GM19025 (cell line): Measurements from ENCODE around the gene SLC1A3.
A peak's percentile ranks its signal among the peaks of the same experiment; 100 is the strongest.
"Not testable (repeated sequence)": the region's sequence is repeated elsewhere in the genome, so short reads cannot be mapped to it uniquely, and the experiment has no call there.

ENCODE experiments used
- ATAC-seq: cut with Tn5 transposase; IDR thresholded peaks from one replicate; pipeline ENCODE4 v1.9.1; 2021; ENCODE audit warnings: mild to moderate bottlenecking, low read depth, moderate library complexity; ENCODE audit not compliant: unreplicated experiment

Gene SLC1A3

GRCh38 chr5:36606428-36607113 lies at the start of gene SLC1A3:
TSS of gene SLC1A3 (plus strand) at chr5:36606606. CDS start at chr5:36608424, 1,818 bp downstream.
- peak; percentile 80 for ATAC-seq

DNA sequence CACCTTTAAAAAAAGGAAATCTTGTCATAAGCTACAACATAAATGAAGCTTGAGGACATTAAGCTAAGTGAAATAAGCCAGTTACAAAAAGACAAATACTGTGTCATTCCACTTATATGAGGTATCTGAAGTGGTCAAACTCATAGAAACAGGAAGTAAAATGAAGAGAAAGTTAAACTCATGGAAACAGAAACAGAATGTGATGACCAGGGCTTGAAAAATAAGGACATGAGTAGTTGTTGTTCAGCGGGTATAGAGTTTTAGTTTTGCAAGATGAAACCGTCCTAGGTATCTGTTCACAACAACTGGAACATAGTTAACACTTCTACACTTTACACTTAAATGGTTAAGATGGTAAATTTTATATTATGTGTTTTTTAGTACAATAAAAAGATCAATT lies 47.8 kb upstream of the SLC1A3 start:
- ATAC-seq = no peak

DNA sequence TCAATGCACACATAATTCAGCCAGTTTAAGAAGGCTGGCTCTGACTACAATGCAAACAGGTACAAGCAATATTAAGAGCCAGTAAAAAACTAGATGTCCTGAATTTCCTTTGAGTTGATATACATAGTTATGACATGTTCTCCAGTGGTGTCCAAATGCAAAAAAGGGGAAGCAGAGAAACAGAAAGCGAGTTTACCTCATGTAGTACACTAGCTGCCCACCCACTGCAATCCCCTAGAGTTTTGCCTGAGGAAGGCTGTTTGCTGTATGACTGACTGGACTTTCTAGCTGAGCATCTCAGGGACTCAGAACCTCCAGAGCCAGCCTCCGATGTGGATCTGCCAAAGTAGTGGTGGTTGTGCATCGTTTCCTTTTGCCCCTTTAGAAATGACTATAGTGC lies 44.8 kb upstream of the SLC1A3 start:
- no peak for ATAC-seq

DNA sequence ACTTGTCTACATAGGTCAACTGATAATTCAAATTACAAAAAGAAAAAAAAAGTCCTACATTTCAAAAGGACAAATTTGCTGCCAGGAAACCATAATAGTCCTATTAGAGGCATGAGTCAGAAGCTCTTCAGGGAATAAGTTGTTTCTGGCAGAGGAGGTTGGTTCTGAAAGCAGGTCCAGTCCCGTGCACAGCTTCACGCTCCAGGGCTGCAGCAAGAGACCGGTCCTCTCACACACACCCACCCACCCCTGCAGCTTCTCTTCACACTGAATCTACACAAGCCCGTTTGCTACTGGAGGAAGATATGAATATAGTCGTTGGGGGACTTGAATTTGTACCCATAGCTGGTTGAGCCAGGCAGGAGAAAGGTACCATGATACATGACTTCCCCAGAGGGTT lies 36.9 kb upstream of the SLC1A3 start:
- ATAC-seq = no peak

DNA sequence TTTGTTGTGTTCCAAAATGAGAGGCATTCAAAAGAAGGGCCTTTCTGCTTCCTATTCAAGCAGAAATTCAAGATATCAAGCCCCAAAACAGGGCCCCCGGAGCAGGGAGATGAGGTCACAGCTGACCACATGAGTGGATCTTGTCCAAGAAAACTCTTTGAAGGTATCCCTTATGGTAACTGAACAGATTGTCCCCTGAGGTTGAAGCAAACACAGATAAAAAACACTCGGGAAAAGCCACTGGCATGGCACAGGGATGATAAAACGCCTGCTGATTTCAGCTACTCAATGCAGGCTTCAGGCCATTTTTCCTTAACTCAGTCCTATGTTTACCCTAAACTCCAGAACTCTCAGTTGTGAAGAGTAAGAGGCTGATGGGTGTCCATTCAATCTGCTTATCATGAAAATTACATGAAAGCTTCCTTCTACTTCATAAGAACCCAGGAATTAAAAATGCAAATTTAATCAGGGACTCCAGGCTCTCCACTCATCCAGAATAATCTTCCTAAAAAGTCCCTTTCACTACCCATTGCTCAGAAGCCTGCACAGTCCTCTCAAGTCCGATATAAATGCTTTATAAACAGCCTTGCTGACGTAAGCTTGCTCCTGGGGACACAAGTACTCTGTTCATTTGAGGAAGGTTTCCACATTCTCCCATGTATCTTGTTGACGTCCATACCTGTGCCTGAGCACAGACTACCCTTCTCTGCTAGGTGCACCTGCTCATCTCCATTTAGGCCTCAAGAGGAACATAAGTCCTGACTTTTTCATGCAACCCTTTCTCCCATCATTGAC lies 35.9 kb upstream of the SLC1A3 start:
- ATAC-seq = no peak

DNA sequence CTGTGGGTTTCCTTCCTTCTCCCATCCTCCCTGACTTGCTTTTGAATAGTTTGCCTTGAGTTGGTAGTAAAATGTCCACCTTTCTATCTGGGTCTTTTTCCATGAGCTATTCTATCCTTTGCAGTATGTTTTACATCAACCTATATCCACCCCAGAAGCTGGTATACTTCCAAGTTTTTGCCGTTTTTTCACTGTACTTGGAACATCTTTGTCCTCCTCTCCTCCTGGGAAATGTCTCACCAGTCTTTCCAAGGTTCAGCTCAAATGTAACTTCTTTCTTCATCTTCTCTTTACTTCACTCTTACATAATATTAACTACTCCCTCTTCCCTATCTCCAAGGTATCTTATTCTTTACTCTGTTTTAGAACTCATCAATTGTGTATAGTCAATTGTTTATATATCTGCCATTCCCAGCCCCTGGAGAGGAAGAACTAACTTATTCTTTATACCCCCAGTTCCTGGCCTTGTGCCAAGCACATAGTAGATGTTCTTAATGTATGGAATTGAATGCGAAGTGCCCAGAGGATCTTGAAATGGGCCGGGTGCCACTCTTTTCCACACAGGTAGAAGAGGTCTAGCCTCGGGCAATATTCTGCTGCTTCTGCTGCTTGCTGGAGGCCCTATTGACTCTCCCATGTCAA lies 34.9 kb upstream of the SLC1A3 start:
- ATAC-seq = no peak

DNA sequence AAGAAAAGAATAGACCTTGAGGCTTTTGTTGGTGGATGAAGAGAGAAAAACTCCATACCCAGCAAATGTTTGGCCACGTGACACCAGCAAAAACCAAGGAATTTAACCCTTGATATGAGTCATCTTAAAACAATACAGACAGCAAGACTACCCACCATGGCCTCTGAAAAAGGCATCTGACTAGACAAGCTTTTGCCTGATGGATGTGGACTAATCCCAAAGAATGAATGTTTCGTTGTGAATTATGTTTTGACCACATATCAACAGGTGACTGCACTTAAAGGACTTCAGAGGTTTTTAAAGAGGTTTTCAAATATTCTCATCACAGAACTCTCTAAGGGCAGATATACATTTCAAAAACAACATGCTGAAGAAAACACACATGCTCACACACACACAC lies 33.0 kb upstream of the SLC1A3 start:
- ATAC-seq = no peak

DNA sequence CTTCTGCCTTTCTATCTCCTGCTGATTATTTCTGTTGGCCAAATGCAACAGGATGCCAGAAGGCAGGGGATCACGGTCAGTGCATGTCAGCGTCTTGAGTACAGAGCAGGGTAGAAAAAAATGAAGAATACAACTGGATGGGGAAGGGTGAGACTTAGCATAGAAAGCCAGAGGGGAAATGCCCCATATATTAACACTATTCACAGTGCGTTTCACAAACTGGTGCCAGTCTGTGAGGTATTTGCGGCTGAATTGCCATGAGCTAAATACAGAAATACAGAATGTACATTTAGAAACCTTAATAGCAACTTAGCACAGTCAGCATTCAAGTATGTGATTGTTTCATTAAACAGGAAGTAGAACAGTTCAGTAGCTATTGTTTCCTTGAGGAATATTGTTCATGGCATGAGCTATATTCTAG lies 31.0 kb upstream of the SLC1A3 start:
- ATAC-seq = no peak

GRCh38 chr5:36576721-36577120 lies 29.7 kb upstream of the SLC1A3 start:
- no peak for ATAC-seq

DNA sequence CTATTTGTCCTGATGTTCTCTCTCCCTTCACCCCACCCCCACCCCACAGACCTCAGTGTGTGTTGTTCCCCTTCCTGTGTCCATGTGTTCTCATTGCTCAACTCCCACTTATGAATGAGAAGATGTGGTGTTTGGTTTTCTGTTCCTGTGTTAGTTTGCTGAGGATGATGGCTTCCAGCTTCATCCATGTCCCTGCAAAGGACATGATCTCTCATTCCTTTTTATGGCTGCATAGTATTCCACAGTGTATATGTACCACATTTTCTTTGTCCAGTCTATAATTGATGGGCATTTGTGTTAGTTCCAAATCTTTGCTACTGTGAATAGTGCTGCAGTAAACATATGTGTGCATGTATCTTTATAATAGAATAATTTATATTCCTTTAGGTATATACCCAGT lies 26.5 kb upstream of the SLC1A3 start:
- ATAC-seq = not testable (repeated sequence)

- ATAC-seq = no peak
Observed at GRCh38 chr5:36581070-36581469, 25.3 kb upstream of the SLC1A3 start.

DNA sequence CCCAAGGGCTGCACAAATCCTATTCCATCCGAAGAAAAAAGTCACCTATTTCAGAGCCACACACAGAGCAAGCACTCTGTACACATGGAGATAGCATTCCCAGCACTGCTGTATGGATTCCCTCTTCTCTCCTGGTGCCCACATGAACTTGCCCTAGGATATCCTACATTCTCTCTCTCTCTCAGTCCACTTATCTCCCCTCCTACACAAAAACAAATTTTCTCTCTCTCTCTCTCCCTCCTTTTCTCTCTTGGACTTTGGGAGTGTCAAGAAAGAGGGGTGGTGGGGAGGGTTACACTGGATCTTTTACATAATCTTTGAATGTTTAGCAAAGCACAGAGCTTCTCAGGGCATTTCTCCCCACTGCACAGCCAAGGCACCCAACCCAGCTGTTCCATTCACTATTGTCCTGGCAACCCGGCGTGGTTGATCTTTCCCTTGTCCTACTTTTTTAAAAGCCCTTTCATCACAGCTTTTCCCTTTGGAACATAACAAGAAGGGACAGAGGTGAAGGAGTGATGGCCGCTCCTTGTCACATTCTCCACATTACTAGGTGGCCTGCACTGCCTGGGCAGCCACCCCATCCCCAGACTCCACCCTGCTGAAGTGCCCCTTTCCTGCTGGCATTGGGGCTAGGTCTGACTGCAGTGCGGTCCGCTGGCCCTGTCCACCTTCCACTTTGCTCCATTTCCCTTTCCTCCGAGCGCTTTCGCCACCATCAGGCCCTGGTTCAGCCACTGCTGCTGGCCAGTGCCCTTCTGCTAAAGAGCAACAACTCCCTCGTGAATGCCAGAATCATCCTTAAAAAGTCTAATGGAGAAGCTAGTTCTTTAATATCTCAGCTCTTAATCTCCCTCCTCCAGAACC lies 22.2 kb upstream of the SLC1A3 start:
- no peak for ATAC-seq

DNA sequence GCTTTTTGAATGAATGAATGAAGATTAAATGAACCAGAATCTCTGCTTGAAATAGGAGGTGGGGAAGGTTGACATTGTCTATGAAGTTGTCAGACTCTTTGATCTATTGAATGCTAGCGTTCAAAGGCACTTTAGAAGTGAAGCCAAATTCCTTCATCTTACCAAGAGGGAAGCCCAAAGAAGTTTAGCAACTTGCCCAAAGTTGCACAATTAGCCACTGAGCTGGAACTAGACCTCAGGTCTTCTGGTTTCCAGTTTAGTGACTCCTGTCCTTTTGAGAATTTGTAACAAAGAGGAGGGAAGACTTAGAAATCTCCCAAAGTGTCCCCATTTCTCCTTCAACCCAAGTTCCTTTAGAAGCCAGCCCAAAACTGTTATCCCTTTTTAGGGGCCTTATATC lies 20.7 kb upstream of the SLC1A3 start:
- no peak for ATAC-seq

DNA sequence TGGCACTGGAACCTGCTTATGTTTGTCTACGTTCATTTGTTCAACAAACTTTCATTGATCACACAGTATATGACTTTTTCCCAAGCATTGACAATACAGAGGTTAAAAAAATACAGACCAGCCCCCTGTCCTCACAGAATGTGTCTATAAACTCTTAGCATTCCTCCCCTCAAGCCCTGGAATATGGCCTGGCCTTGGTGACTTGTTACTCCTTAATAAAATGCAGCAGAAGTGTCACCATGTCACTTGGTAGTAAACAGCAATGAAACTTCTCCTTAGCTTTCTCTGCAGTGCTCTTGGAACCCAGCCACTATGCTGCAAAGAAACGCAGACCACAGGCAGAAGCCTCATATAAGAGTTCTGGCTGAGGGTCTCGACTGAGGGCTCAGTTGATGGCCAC lies 19.1 kb upstream of the SLC1A3 start:
- ATAC-seq = no peak

- ATAC-seq = not testable (repeated sequence)
Observed at GRCh38 chr5:36589735-36590134, 16.7 kb upstream of the SLC1A3 start.

GRCh38 chr5:36590513-36591286 lies 15.7 kb upstream of the SLC1A3 start:
- no peak for ATAC-seq

DNA sequence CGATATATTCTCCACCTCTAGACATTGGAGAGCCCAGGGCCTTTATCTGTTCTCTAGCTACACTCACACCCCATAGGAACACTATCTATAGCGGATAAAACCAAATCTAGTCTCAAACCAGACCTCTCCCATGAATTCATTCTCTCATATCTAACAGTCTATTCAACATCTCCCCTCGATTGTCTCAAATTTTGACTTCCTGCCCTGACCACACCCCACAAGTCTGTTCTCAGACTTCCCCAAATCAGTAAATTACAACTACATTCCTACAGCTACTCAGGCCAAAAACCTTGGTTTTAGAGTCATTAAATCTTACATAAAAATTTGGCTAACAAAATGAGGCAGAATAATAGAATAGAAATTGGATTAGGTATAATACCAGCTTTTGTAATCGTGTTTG lies 12.5 kb upstream of the SLC1A3 start:
- ATAC-seq = no peak

DNA sequence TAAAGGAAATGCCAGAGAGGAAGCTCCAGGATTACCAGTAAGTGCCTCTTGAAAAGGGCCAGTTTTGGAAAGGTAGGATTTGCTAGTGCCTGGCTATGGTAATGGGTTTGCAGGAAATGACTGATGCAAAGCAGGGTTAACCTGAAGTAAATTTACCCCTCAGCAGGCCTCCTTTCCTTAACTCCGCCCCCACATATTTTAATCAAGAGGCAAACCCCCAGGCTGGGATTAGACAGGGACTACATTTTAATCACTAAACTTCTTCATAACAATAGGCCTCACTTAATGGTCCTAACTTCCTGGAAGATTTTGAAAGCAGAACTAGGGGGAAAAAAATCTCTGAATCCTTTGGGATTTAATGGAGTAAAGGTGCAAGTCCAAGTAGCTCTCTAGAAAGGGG lies 10.2 kb upstream of the SLC1A3 start:
- ATAC-seq = no peak

DNA sequence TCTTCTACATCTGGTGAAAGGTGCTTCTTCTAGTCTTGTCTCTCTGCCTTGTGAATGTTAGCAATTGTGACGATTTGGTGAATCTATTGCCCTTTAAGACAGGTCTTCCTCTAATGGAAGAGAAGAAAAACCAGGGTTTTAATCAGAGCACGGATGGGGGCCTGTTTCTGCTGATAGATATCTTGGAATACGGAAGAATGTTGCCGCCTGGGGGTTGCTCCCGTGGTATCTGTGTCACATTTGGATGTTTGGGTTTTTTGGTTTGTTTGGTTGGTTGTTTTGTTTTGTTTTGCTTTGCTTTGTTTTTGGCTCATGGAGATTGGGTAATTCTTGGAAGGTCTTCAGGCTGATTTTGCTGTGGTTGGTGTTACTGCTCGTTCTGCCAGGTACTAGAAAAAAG lies 9.7 kb upstream of the SLC1A3 start:
- no peak for ATAC-seq

- no peak for ATAC-seq
Observed at GRCh38 chr5:36598045-36598444, 8.4 kb upstream of the SLC1A3 start.
